ENCODE data around the gene DUSP22.

DUSP22 gene

DNA sequence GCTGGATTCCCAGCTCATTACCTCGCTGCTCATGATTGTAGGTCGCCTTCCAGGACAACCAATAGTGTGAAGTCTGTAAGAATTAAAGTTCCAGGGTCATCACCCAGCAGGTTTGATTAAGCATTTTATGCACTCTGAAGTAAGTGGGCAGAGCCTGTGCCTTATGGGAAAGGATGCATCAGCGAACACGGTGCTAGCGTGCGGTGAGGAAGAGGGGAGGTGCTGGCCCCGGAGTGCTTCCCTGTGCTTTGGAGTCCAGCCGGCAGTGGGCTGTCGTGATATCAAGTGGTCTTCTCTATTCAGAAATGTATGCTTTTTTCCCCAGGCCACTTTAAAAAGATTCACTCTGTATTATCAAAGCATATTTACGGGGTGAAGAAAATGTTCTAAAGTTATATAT, 16.0 kb downstream of the DUSP22 start:
- H3K36me3 ChIP-seq = peaks cover 22% of the 10 kb centered on the region
- peak overlapping the region; percentile 1; the same call in 1 of the 2 replicates for H3K4me2 ChIP-seq
- peaks cover 88% of the 10 kb centered on the region for H3K4me1 ChIP-seq
- no peak overlapping the region for H3K4me3 ChIP-seq
- no peaks in the 10 kb centered on the region for H3K27me3 ChIP-seq
- no peaks in the 10 kb centered on the region for H4K20me1 ChIP-seq
- no peak for TF ChIP-seq Cebpa-rat (IDR thresholded peaks at IDR 0.05)
- no peak overlapping the region for H3K27ac ChIP-seq
- no peaks in the 10 kb centered on the region for H3K9me3 ChIP-seq
- H3K9ac ChIP-seq = no peak overlapping the region

DNA sequence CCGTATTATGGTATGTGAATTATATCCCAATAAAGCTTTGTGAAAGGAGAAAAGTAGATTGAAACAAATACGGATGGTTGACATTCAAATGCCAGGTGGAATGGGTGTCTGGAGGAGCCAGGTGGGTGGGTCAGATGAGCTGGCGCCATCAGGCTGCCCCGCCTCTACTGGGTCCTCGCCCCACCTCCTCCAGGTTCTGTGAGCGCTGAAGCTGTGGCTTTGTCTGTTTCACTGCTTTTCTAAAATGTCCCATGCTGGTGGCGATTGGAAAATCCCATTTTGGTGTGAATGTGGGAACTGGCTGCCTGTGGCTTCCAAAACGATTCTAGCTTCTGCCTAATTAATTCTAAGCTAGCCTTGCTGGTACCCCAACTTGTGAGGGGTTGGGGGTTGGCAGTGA, 16.5 kb downstream of the DUSP22 start:
- TF ChIP-seq Cebpa-rat (IDR thresholded peaks at IDR 0.05) = no peak
- Histone ChIP-seq H3K4me3 (no peak overlapping the region), H3K4me2 (peak overlapping the region; percentile 31), H3K27ac (no peak overlapping the region), H3K36me3 (peaks cover 18% of the 10 kb centered on the region), H4K20me1 (no peaks in the 10 kb centered on the region), H3K27me3 (no peaks in the 10 kb centered on the region), H3K9me3 (no peaks in the 10 kb centered on the region), H3K9ac (no peak overlapping the region), H3K4me1 (peaks cover 89% of the 10 kb centered on the region)

DNA sequence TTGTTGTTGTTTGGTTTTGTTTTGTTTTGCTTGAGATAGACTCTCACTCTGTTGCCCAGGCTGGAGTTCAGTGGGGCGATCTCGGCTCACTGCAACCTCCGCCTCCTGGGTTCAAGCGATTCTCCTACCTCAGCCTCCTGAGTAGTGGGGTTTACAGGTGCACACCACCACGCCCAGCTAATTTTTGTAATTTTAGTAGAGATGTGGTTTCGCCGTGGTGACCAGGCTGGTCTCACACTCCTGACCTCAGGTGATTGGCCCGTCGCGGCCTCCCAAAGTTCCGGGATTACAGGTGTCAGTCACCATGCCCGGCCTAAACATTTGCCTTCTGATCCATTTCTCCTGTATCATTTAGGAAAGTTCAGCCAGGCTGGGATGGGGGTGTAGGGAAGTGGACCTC, 17.7 kb downstream of the DUSP22 start:
- H3K4me2 ChIP-seq = peak overlapping the region; percentile 31
- no peak overlapping the region for H3K9ac ChIP-seq
- TF ChIP-seq Cebpa-rat (IDR thresholded peaks at IDR 0.05) = no peak
- H3K4me3 ChIP-seq = no peak overlapping the region
- H3K27ac ChIP-seq = 0 out of 2 replicates have a peak overlapping the region, but pooled peaks have one; percentile 7
- H3K4me1 ChIP-seq = peaks cover 89% of the 10 kb centered on the region
- no peaks in the 10 kb centered on the region for H4K20me1 ChIP-seq
- H3K9me3 ChIP-seq = no peaks in the 10 kb centered on the region
- peaks cover 22% of the 10 kb centered on the region for H3K36me3 ChIP-seq
- H3K27me3 ChIP-seq = no peaks in the 10 kb centered on the region

DNA sequence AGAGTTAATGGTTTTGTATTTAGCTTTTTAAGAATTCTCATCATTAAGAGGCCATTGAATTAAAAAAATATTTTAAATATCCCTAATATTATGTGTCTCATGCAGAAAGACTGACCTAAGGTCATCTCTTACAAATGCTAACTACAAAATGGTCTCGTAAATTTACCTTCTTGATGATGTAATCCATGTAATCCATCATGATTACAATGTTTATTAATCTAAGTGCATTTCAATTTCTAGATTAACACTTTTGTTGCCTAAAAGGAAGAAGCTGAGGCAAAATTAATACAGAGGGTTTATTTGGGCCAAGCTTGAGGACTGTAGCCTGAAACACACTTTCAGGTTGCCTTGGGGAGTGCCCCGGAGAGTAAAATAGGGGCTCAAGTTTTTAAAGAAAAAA, 18.4 kb downstream of the DUSP22 start:
- no peak for TF ChIP-seq Cebpa-rat (IDR thresholded peaks at IDR 0.05)
- H3K4me3 ChIP-seq = no peak overlapping the region
- peaks cover 89% of the 10 kb centered on the region for H3K4me1 ChIP-seq
- no peaks in the 10 kb centered on the region for H3K27me3 ChIP-seq
- H4K20me1 ChIP-seq = no peaks in the 10 kb centered on the region
- no peak overlapping the region for H3K4me2 ChIP-seq
- H3K36me3 ChIP-seq = peaks cover 26% of the 10 kb centered on the region
- H3K9me3 ChIP-seq = no peaks in the 10 kb centered on the region
- no peak overlapping the region for H3K9ac ChIP-seq
- no peak overlapping the region for H3K27ac ChIP-seq

DNA sequence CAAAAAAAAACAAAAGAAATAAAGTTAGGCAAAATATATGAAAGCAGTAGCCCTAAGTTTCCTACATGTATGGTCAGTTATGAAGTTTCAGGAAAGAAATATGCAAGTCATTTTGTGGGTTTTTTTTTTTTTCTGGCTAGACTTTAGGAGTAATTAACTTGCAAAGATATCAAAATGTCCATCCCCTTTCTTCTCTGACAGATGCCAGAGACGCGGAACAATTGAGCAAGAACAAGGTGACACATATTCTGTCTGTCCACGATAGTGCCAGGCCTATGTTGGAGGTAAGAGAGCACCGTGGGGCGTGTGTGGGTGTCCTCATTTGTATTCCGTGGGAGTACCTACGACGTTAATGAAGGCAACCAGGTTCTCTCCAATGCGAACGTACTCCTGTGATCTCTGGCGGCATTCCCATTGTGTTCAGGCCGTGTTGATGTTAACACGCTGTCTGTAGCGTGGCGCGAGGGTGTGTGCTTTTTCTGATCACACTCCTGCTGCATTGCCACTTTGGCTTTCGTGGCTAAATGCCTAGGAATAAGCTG, 19.5 kb downstream of the DUSP22 start:
- Histone ChIP-seq H3K36me3 (peaks cover 30% of the 10 kb centered on the region), H3K4me1 (peaks cover 89% of the 10 kb centered on the region), H3K27me3 (no peaks in the 10 kb centered on the region), H4K20me1 (no peaks in the 10 kb centered on the region), H3K27ac (peak overlapping the region; percentile 61), H3K4me3 (no peak overlapping the region), H3K9me3 (no peaks in the 10 kb centered on the region), H3K9ac (no peak overlapping the region), H3K4me2 (peak overlapping the region; percentile 65)
- no peak for TF ChIP-seq Cebpa-rat (IDR thresholded peaks at IDR 0.05)

DNA sequence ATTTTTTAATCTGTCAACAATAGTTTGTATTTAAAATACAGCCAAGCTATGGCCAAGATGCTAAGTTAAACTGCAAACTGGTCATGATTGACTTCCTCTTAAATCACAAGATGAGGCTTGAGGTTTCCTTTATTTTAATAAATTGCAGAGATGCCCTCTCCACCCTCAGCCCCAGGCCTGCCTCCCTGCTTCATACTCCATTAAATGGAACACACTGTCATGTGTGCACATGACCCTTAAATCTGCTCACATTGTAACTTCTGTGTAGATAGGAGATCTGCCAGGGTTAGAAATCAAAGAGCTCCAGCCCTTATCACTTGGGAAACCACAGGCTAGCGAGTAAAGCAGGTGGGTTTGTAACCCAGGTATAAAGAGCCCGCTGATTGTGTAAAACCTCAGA, 20.8 kb downstream of the DUSP22 start:
- Histone ChIP-seq H3K4me3 (no peak overlapping the region), H4K20me1 (no peaks in the 10 kb centered on the region), H3K36me3 (peaks cover 22% of the 10 kb centered on the region; the same call in 1 of the 2 replicates), H3K4me1 (peaks cover 89% of the 10 kb centered on the region), H3K9ac (peak overlapping the region; percentile 32; the same call in 1 of the 2 replicates), H3K27ac (peak overlapping the region; percentile 61), H3K27me3 (no peaks in the 10 kb centered on the region), H3K4me2 (peak overlapping the region; percentile 65), H3K9me3 (no peaks in the 10 kb centered on the region)
- TF ChIP-seq Cebpa-rat (IDR thresholded peaks at IDR 0.05) = no peak

DNA sequence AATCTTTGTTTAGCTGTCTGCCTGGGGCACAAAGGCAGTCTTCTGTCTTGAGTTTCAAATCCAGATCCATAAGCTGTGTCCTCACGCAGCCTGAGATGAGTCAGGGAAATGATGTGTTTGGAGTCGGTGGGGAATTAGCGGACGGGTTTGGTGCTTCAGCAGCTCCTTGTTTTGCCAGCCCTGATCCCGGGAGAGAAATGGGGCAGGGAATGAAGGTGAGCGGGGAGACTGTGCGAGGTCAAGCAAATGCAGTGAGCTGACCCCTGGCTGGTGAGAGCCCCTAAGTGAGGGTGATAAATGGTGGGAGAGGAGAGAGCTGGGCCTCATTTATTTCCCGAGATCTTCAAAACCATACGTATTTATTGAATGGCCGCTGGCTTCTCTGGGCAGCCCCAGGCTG, 21.6 kb downstream of the DUSP22 start:
- Histone ChIP-seq H3K9me3 (no peaks in the 10 kb centered on the region), H3K36me3 (peaks cover 24% of the 10 kb centered on the region; the same call in 1 of the 2 replicates), H3K27ac (peak overlapping the region; percentile 61; the same call in 1 of the 2 replicates), H3K9ac (no peak overlapping the region), H3K27me3 (no peaks in the 10 kb centered on the region), H3K4me2 (peak overlapping the region; percentile 65), H3K4me1 (peaks cover 86% of the 10 kb centered on the region), H4K20me1 (no peaks in the 10 kb centered on the region), H3K4me3 (no peak overlapping the region)
- no peak for TF ChIP-seq Cebpa-rat (IDR thresholded peaks at IDR 0.05)

DNA sequence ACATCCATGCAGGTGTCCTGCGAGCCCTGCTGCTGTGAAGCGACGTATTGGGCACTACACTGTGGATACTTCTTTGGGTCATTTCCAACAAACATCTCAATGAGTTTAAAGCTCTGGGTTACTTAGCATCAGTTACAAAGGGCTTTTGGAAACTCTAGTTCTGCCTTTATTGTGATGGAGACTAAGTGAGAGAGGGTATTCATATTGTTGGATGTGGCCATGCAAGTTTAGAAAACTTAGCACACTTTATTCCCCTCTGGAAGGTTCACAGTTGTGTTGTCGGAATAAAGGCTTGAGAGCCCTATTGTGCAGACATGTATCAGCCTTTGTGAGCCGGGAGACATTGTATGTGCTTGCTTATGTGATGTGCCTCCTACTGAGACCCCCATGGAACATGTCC, 22.1 kb downstream of the DUSP22 start:
- peaks cover 82% of the 10 kb centered on the region for H3K4me1 ChIP-seq
- no peak for TF ChIP-seq Cebpa-rat (IDR thresholded peaks at IDR 0.05)
- H3K9me3 ChIP-seq = no peaks in the 10 kb centered on the region
- no peak overlapping the region for H3K9ac ChIP-seq
- no peak overlapping the region for H3K27ac ChIP-seq
- no peaks in the 10 kb centered on the region for H3K27me3 ChIP-seq
- no peaks in the 10 kb centered on the region for H4K20me1 ChIP-seq
- H3K4me2 ChIP-seq = peak overlapping the region; percentile 65
- H3K36me3 ChIP-seq = peaks cover 28% of the 10 kb centered on the region; the same call in 1 of the 2 replicates
- no peak overlapping the region for H3K4me3 ChIP-seq

DNA sequence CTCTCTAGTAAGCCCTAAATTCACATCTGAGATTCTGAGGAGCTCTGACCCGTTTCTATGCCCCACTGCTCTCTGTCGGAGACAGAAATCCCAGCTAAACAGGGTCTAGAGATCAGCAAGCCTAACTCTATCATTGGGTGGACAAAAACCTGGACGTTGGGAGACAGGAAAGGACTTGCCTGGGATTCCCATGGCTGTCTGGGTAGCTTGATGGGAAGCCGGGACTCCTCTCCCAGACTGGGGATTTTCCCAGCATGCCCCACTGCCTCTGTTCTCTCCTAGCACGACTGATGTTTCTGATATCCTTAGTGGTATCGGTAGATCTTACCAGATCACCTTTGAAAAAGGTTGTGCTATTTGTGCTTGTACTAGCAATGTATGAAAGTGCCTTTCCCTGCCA, 22.9 kb downstream of the DUSP22 start:
- H4K20me1 ChIP-seq = no peaks in the 10 kb centered on the region
- H3K4me3 ChIP-seq = no peak overlapping the region
- peak overlapping the region; percentile 9; the same call in 1 of the 2 replicates for H3K4me2 ChIP-seq
- peaks cover 36% of the 10 kb centered on the region; the same call in 1 of the 2 replicates for H3K36me3 ChIP-seq
- TF ChIP-seq Cebpa-rat (IDR thresholded peaks at IDR 0.05) = no peak
- H3K9ac ChIP-seq = no peak overlapping the region
- no peaks in the 10 kb centered on the region for H3K27me3 ChIP-seq
- H3K4me1 ChIP-seq = peaks cover 73% of the 10 kb centered on the region
- H3K27ac ChIP-seq = no peak overlapping the region
- no peaks in the 10 kb centered on the region for H3K9me3 ChIP-seq

DNA sequence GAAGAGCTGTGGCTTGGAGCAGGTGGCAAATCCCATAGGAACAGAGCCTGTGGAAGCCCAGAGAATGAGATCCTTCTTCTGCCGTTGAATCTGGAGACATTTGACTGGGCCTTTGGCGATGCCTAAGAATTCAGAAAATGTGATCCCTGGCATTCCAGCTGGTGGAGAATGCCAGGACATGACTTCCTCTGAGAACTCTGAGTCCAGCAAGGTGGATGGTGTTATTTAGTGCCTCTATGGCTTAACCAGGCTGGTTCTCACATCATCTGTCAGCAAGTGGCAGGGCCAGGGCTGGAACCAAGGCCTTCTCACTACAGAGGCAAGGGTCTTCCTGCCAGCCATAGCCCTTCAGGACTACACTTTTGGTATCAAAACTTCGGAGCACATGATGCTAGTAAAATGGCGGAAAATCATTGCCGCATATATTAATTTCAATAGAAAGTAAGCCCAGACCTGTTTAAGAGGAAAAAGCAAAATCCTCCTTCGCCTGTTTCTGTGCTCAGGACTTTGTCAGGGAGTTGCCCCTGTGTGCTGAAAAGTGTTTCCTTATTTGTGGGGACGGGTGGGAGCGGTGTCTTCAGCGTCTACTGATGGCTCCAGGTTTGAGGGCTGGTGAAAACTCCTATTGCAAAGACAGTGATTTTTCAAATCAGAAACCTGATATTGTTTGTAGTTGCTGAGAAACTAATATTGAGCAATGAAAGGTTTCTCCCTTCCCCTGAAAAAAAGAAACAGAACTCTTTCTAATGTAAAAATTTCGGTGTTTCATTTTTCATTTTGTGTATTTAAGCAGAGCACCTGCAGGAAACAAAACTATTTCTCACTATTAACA, 23.9 kb downstream of the DUSP22 start:
- Histone ChIP-seq H3K4me1 (peaks cover 73% of the 10 kb centered on the region), H3K27ac (no peak overlapping the region), H3K27me3 (no peaks in the 10 kb centered on the region), H3K9me3 (no peaks in the 10 kb centered on the region), H3K36me3 (peaks cover 39% of the 10 kb centered on the region; the same call in 1 of the 2 replicates), H4K20me1 (no peaks in the 10 kb centered on the region), H3K4me2 (peak overlapping the region; percentile 9; the same call in 1 of the 2 replicates), H3K9ac (no peak overlapping the region), H3K4me3 (no peak overlapping the region)
- no peak for TF ChIP-seq Cebpa-rat (IDR thresholded peaks at IDR 0.05)

Measured in BLaER1 (cell line).